T-helper 1 cell treated with Interleukin-12 subunit alpha and Interleukin-12 subunit beta and Interleukin-4 antibody, amounts not matched to agents 30 μg/mL and 1 μg/mL, for 36 hours (primary cell): ENCODE data around the gene TENM4.

Experiments
- H3K27ac Mint-ChIP-seq: one replicate; pipeline ENCODE4 v1.8.0; 2021; ENCODE audit warnings: mild to moderate bottlenecking, mixed read lengths
- H3K27me3 Mint-ChIP-seq: one replicate; pipeline ENCODE4 v1.8.0; 2021; ENCODE audit warnings: low read depth, mixed read lengths
- H3K36me3 Mint-ChIP-seq: one replicate; pipeline ENCODE4 v1.8.0; 2021; ENCODE audit warnings: low read depth, mixed read lengths
- H3K4me1 Mint-ChIP-seq: one replicate; pipeline ENCODE4 v1.8.0; 2021; ENCODE audit warnings: low read depth, mixed read lengths
- H3K4me3 Mint-ChIP-seq: one replicate; pipeline ENCODE4 v1.8.0; 2021; ENCODE audit warnings: mild to moderate bottlenecking, moderate library complexity, mixed read lengths
- H3K9me3 Mint-ChIP-seq: one replicate; pipeline ENCODE4 v1.8.0; 2021; ENCODE audit warnings: mixed read lengths

TENM4 gene

DNA sequence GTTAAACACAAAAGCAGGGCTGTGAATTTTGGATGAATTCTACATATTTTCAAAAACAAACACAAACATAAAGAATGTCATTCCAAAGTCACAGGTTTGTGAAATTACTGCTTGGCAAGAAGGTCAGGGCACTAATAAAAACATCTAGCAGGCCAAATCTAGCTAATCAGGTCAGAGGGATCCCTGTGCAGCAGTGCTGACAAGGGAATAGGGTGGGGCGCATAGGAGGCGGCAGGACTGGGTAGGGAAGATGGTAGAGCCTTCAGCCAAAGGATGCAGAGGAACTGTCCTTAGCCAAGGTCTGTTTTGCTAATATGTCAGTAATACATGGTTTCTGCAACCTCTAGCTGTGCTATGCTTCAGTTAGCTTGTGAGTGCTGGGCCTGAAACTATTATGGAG is 396.6 kb downstream of the TENM4 start:
- no peaks in the 10 kb centered on the region for H3K9me3 Mint-ChIP-seq
- H3K36me3 Mint-ChIP-seq = no peaks in the 10 kb centered on the region
- H3K4me3 Mint-ChIP-seq = no peak overlapping the region
- H3K27me3 Mint-ChIP-seq = no peaks in the 10 kb centered on the region
- no peaks in the 10 kb centered on the region for H3K4me1 Mint-ChIP-seq
- H3K27ac Mint-ChIP-seq = no peak overlapping the region

- Mint-ChIP-seq H3K4me3 (no peak overlapping the region), H3K4me1 (no peaks in the 10 kb centered on the region), H3K9me3 (no peaks in the 10 kb centered on the region), H3K27me3 (no peaks in the 10 kb centered on the region), H3K36me3 (no peaks in the 10 kb centered on the region), H3K27ac (no peak overlapping the region)
Measured at GRCh38 chr11:79043726-79044125, 397.1 kb downstream of the TENM4 start.

- H3K36me3 Mint-ChIP-seq = no peaks in the 10 kb centered on the region
- H3K4me1 Mint-ChIP-seq = no peaks in the 10 kb centered on the region
- H3K27me3 Mint-ChIP-seq = peaks cover 5% of the 10 kb centered on the region
- no peak overlapping the region for H3K4me3 Mint-ChIP-seq
- no peaks in the 10 kb centered on the region for H3K9me3 Mint-ChIP-seq
- no peak overlapping the region for H3K27ac Mint-ChIP-seq
Measured at GRCh38 chr11:79042824-79043223, 398.0 kb downstream of the TENM4 start.

DNA sequence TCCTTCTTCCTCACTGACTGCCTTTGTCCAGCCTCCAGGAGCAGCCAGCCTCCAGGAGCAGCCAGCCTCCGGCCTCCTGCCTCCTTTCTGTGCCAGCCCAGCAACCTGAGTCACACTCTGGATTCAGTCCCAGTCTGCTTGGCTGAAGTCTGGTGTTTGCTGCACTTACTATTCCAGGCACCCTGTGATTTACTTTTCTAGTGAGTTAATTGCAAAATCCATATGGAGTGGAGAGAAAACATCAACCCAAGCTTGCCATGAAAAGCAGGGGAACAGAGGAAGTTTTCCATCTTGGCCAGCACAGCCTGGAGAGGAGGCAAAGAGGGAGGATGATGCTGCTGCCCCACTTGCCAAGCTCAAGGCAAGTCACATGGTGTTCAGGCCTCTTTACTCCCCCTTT is 400.5 kb downstream of the TENM4 start:
- H3K27me3 Mint-ChIP-seq = peaks cover 11% of the 10 kb centered on the region
- no peak overlapping the region for H3K27ac Mint-ChIP-seq
- no peaks in the 10 kb centered on the region for H3K9me3 Mint-ChIP-seq
- H3K36me3 Mint-ChIP-seq = no peaks in the 10 kb centered on the region
- H3K4me3 Mint-ChIP-seq = no peak overlapping the region
- no peaks in the 10 kb centered on the region for H3K4me1 Mint-ChIP-seq

- peaks cover 13% of the 10 kb centered on the region for H3K27me3 Mint-ChIP-seq
Measured at GRCh38 chr11:79039122-79039521, 401.7 kb downstream of the TENM4 start.

DNA sequence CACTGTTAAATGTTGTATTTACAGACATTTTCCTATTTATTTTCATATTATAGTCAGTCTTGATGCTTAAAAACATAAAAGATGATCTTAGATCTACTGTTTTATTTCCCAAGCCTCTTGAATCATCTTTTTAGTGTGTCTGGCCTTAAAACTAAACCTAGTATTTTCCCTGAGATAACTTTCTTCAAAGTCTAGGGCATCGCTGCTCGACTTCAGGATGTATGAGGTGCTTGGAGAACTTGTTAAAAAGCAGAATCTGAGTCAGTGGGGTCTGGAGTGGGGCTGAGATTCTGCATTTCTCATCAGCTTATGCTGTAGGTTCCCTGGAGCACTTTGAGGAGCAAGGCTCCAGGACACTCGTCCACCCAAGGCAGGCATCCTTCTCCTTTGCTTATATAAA is 404.9 kb downstream of the TENM4 start:
- no peaks in the 10 kb centered on the region for H3K36me3 Mint-ChIP-seq
- no peaks in the 10 kb centered on the region for H3K4me1 Mint-ChIP-seq
- no peaks in the 10 kb centered on the region for H3K9me3 Mint-ChIP-seq
- peaks cover 19% of the 10 kb centered on the region for H3K27me3 Mint-ChIP-seq
- H3K27ac Mint-ChIP-seq = no peak overlapping the region
- no peak overlapping the region for H3K4me3 Mint-ChIP-seq

More at GRCh38 chr11:79039122-79039521, 401.7 kb downstream of the TENM4 start:
- Mint-ChIP-seq H3K4me3 (no peak overlapping the region), H3K27ac (no peak overlapping the region), H3K4me1 (no peaks in the 10 kb centered on the region), H3K9me3 (no peaks in the 10 kb centered on the region), H3K36me3 (no peaks in the 10 kb centered on the region)

DNA sequence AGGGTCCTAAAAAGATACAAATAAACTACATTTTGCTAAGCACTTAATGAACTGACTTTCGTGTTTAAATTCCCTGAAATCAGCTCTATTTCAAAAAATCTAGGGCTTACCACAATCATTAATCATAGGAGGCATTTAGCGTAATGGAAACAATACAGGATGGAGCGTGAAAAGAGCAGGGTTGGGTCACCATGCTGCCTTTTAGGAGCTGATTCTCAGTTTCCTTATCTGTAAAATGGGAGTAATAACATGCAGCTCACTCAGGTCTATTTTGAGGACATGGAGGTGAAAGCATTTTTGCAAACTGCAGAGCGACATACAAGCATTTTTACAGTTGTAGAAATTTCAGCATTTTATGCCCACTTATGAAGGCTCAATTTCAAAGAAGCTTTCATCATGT is 407.0 kb downstream of the TENM4 start:
- no peaks in the 10 kb centered on the region for H3K4me1 Mint-ChIP-seq
- H3K27me3 Mint-ChIP-seq = peaks cover 32% of the 10 kb centered on the region
- no peak overlapping the region for H3K27ac Mint-ChIP-seq
- no peaks in the 10 kb centered on the region for H3K9me3 Mint-ChIP-seq
- H3K36me3 Mint-ChIP-seq = no peaks in the 10 kb centered on the region
- no peak overlapping the region for H3K4me3 Mint-ChIP-seq

GRCh38 chr11:79030448-79030847 is 410.4 kb downstream of the TENM4 start:
- Mint-ChIP-seq H3K36me3 (no peaks in the 10 kb centered on the region), H3K9me3 (no peaks in the 10 kb centered on the region), H3K4me3 (no peak overlapping the region), H3K27ac (no peak overlapping the region), H3K27me3 (peaks cover 51% of the 10 kb centered on the region), H3K4me1 (peaks cover 4% of the 10 kb centered on the region)

- Mint-ChIP-seq H3K27ac (no peak overlapping the region), H3K4me1 (peaks cover 4% of the 10 kb centered on the region), H3K9me3 (no peaks in the 10 kb centered on the region), H3K4me3 (no peak overlapping the region), H3K27me3 (peaks cover 51% of the 10 kb centered on the region), H3K36me3 (no peaks in the 10 kb centered on the region)
Measured at GRCh38 chr11:79028225-79028624, 412.6 kb downstream of the TENM4 start.

GRCh38 chr11:79026803-79027445 is 413.9 kb downstream of the TENM4 start:
- H3K4me1 Mint-ChIP-seq = peaks cover 4% of the 10 kb centered on the region
- H3K36me3 Mint-ChIP-seq = no peaks in the 10 kb centered on the region
- H3K4me3 Mint-ChIP-seq = no peak overlapping the region
- peaks cover 57% of the 10 kb centered on the region for H3K27me3 Mint-ChIP-seq
- H3K27ac Mint-ChIP-seq = no peak overlapping the region
- no peaks in the 10 kb centered on the region for H3K9me3 Mint-ChIP-seq

DNA sequence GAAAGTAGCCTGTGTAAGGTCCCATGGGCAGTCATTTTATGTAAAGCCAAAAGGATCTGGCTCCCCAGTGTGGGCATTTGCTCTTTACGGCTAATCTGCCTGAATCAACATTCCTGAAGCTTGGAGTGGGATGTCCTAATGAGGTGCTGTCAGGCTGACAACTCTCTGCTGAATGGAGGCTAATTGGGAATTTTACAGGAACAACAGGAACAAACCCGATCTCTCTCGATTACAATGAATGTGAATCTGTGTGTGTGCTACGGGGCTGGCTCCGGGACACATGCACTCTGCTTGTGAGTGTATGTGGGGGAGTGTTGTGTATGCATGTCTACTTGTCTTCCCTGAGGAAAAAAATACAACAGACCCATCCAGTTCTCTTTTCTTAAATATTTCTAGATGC is 415.2 kb downstream of the TENM4 start:
- Mint-ChIP-seq H3K9me3 (no peaks in the 10 kb centered on the region), H3K27me3 (peaks cover 48% of the 10 kb centered on the region), H3K36me3 (no peaks in the 10 kb centered on the region), H3K27ac (no peak overlapping the region), H3K4me1 (peaks cover 4% of the 10 kb centered on the region), H3K4me3 (no peak overlapping the region)

DNA sequence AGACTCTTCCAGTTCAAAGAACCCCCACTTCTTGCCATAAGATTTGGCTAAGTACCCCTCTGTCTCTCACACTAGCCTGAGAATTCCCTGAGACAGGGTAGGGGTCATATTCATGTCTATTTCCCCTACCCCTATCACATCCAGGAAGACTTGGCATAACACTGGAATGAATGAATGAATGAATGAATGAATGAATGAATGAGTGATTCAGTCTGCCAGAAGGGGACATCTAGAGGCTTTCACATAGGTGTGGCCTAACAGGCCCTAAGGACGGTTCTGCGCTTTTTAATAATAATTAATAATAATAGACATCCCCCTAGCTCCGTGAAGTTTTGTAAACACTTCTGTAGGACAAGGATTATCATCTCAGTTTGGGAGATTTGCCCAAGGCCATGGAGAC is 415.7 kb downstream of the TENM4 start:
- Mint-ChIP-seq H3K27ac (no peak overlapping the region), H3K9me3 (no peaks in the 10 kb centered on the region), H3K36me3 (no peaks in the 10 kb centered on the region), H3K27me3 (peaks cover 47% of the 10 kb centered on the region), H3K4me1 (peaks cover 4% of the 10 kb centered on the region), H3K4me3 (no peak overlapping the region)

GRCh38 chr11:79022265-79022664 is 418.6 kb downstream of the TENM4 start:
- no peak overlapping the region for H3K4me3 Mint-ChIP-seq
- no peak overlapping the region for H3K27ac Mint-ChIP-seq
- H3K9me3 Mint-ChIP-seq = no peaks in the 10 kb centered on the region
- no peaks in the 10 kb centered on the region for H3K36me3 Mint-ChIP-seq
- peaks cover 4% of the 10 kb centered on the region for H3K4me1 Mint-ChIP-seq
- peaks cover 23% of the 10 kb centered on the region for H3K27me3 Mint-ChIP-seq

GRCh38 chr11:79021601-79022000 is 419.2 kb downstream of the TENM4 start:
- H3K36me3 Mint-ChIP-seq = no peaks in the 10 kb centered on the region
- H3K4me1 Mint-ChIP-seq = no peaks in the 10 kb centered on the region
- no peak overlapping the region for H3K4me3 Mint-ChIP-seq
- no peaks in the 10 kb centered on the region for H3K9me3 Mint-ChIP-seq
- H3K27me3 Mint-ChIP-seq = peaks cover 19% of the 10 kb centered on the region
- no peak overlapping the region for H3K27ac Mint-ChIP-seq

DNA sequence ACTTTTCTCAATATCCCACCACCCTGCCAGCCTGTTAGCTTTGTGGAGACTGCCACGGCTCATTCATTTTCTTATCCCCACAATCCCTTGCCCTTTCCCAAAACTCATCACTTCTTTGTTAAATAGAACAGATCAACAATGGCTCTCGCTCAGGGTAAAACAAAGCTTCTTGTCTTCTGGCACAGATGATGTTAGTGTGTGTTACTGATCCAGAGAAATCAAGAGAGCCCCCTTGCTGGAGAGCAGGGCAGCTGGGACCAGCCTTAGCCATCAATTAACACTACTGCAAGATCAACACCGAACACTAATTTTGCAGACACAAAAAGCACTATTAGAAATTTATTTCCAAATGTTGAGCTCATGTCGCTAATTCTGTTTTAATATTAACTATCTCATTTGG is 420.9 kb downstream of the TENM4 start:
- Mint-ChIP-seq H3K4me1 (no peaks in the 10 kb centered on the region), H3K27me3 (peaks cover 17% of the 10 kb centered on the region), H3K4me3 (no peak overlapping the region), H3K36me3 (no peaks in the 10 kb centered on the region), H3K9me3 (no peaks in the 10 kb centered on the region), H3K27ac (no peak overlapping the region)

- H3K27ac Mint-ChIP-seq = no peak overlapping the region
- H3K27me3 Mint-ChIP-seq = peaks cover 17% of the 10 kb centered on the region
- H3K4me3 Mint-ChIP-seq = no peak overlapping the region
- no peaks in the 10 kb centered on the region for H3K9me3 Mint-ChIP-seq
- no peaks in the 10 kb centered on the region for H3K4me1 Mint-ChIP-seq
- H3K36me3 Mint-ChIP-seq = no peaks in the 10 kb centered on the region
Measured at GRCh38 chr11:79019277-79019676, 421.6 kb downstream of the TENM4 start.
